SJCRH30 (cell line): ENCODE measurements around the gene LRWD1. TPM values are rescaled to one million over a fixed set of nuclear protein-coding genes. Genes with fewer than 3 reads are reported as not detected.

Experiments used
- DNase-seq, 2 experiments: peaks; one replicate each; pipeline ENCODE4 v3.0.0-alpha.2; 2015 to 2020
- H3K27ac ChIP-seq: fragments of 250-450 bp; sonication (Bioruptor Pico); 2 replicates; pipeline ENCODE4 v1.5.1; 2020; ENCODE audit warnings: mild to moderate bottlenecking, moderate library complexity
- H3K27me3 ChIP-seq: fragments of 250-450 bp; sonication (Bioruptor Pico); 2 replicates; pipeline ENCODE4 v1.5.1; 2020; ENCODE audit warnings: mild to moderate bottlenecking, moderate library complexity
- H3K36me3 ChIP-seq: fragments of 250-450 bp; sonication (Bioruptor Pico); 2 replicates; pipeline ENCODE4 v1.5.1; 2020; ENCODE audit warnings: mild to moderate bottlenecking, moderate library complexity
- H3K4me1 ChIP-seq: fragments of 250-450 bp; sonication (Bioruptor Pico); 2 replicates; pipeline ENCODE4 v1.5.1; 2020; ENCODE audit warnings: mild to moderate bottlenecking, moderate library complexity
- H3K4me3 ChIP-seq: fragments of 250-450 bp; sonication (Bioruptor Pico); 2 replicates; pipeline ENCODE4 v1.5.1; 2020; ENCODE audit warnings: mild to moderate bottlenecking, moderate library complexity
- H3K9me3 ChIP-seq: fragments of 250-450 bp; sonication (Bioruptor Pico); replicated peaks from 2 replicates; pipeline ENCODE4 v1.5.1; 2020; ENCODE audit warnings: mild to moderate bottlenecking, moderate library complexity
- total RNA-seq: library from RNA; depleted of rRNA; stranded (reverse); fragments of >200 nt; shearing (Covaris generic); gene quantifications from 2 replicates; pipeline ENCODE4 v1.2.3, GENCODE V29; 2014

The LRWD1 gene
- total RNA-seq, 1 experiment from 2014 or later, result 26.1 TPM

DNA sequence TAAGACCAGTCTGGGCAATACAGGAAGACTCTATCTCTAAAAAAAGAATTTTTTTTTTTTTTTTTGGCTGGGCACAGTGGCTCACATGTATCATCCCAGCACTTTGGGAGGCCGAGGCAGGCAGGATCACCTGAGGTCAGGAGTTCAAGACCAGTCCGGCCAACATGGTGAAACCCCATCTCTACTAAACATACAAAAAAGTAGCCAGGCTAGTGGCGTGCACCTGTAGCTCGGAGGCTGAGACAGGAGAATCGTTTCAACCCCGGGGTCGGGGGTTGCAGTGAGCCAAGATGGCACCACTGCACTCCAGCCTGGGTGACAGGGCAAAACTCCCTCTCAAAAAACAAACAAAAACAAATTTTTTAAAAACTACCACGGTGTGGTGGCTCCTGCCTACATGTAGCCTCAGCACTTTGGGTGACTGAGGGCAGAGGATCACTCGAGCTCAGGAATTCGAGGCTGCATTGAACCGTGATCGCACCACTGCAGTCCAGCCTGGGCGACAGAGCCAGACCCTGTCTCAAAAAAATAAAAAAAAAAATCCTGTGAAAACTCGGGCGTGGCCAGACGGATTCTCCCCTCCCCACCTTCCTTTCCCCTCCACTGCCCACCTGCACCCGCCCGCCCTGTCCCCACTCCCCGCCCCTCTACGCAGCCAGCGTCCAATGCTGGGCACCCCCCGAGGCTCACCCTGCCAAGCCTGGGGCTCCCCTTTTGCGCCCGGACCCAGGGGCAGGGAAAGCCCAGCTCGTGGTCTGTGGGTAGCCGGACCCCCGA lies 32.2 kb upstream of the LRWD1 start:
- no peaks in the 10 kb centered on the region for H3K36me3 ChIP-seq
- H3K27ac ChIP-seq, result no peak overlapping the region
- peak overlapping the region; percentile 96 for H3K4me3 ChIP-seq
- H3K9me3 ChIP-seq, result no peaks in the 10 kb centered on the region
- peaks cover 5% of the 10 kb centered on the region; the same call in 1 of the 2 replicates for H3K4me1 ChIP-seq
- H3K27me3 ChIP-seq, result no peaks in the 10 kb centered on the region
- no peak for DNase-seq

DNA sequence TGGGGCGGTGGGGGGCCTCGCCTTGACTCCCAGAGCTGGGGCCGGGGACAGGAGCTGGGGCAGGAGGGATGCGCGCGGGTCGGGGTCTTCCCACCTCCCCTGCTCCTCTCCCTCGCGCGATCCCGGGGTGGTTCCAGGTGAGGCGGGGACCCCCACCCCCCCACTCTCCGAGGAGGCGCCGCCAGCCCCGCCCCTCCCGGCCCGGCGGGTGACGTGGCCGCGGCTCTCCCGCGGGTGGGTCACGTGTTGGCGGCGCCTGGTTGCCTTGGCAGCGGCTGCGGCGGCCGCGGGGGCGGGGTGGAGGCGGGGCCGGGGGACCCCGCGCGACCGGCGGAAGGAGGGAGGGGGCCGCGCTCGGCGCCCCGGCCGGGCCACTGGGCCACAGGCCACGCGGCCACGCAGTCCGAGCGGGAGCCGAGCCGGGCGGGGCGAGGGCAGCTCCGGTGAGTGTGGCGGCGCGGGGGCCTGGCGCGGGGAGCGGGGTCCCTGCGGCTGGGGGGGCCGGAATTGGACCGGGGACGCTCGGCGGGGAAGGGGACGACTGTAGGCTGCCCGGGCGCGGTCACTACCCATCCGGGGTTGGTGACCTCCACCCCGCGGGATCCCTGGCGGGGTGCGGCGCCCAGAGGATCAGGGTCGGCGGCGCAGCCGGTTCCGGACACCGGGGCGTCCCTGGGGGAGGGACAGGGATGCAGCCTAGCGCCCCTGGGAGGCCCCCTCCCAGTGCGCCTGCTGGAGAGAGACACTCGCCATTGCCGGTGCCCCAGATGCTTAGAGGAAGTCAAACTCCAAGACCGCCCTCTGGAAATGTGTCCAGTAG lies 31.4 kb upstream of the LRWD1 start, which contains the start of gene ORAI2:
ORAI2 (plus strand) TSS at position 357 of the 820 bp plus-strand sequence. CDS start 5,382 bp downstream, outside the sequence.
- Histone ChIP-seq H3K9me3 (no peaks in the 10 kb centered on the region), H3K4me1 (peaks cover 5% of the 10 kb centered on the region; the same call in 1 of the 2 replicates), H3K4me3 (peak within 1 kb of the TSS; percentile 96), H3K27ac (peak within 1 kb of the TSS; percentile 28; the same call in 1 of the 2 replicates), H3K27me3 (no peaks in the 10 kb centered on the region), H3K36me3 (no peaks in the 10 kb centered on the region)
- DNase-seq, result peak; percentile 78 to 83

DNA sequence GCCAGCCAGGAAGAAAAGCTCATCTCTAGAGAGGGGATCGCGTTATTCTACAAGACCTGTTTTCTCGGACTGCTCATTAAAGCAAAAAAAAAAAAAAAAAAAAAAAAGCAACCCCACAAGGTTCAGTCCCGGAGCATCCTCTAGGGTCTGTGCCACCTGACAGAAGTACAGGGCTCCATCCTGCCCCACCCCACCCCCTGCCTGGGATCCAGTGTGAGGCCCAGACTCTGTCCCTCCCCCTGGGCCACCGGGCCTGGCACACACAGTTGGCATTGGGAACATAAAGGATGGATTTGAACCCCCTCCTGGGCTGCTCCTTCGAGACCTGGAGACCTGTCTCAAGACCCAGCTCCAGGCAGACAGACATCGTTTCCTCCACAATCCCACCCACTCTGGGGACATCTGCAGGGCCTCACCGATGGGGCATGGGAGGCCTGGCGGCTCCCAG lies 30.7 kb upstream of the LRWD1 start:
- no peak for DNase-seq
- Histone ChIP-seq H3K36me3 (peaks cover 2% of the 10 kb centered on the region; the same call in 1 of the 2 replicates), H3K27ac (no peak overlapping the region), H3K4me1 (peaks cover 5% of the 10 kb centered on the region; the same call in 1 of the 2 replicates), H3K4me3 (peak overlapping the region; percentile 96), H3K9me3 (no peaks in the 10 kb centered on the region), H3K27me3 (no peaks in the 10 kb centered on the region)

DNA sequence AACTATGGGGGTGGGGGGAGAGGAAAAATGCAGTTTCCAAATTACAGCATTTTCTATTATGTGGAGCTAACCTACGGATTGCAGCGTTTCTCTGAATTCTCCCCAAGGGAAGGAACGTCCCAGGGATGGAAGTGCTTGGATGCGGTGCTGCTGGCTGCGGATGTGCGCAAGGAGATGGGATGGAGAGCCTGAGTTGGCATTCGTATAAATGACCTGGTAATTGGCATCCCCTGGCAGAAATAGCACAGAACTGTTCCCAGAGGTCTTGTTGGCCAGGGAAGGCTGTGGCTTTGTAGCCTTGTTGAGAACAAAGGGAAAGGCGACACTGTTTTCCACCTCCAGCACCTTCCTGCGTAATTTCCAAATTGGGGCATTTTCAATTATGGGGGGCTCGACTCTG lies 28.7 kb upstream of the LRWD1 start:
- Histone ChIP-seq H3K4me3 (no peak overlapping the region), H3K27me3 (no peaks in the 10 kb centered on the region), H3K9me3 (no peaks in the 10 kb centered on the region), H3K36me3 (peaks cover 8% of the 10 kb centered on the region), H3K27ac (no peak overlapping the region), H3K4me1 (peaks cover 13% of the 10 kb centered on the region)
- DNase-seq, result no peak

DNA sequence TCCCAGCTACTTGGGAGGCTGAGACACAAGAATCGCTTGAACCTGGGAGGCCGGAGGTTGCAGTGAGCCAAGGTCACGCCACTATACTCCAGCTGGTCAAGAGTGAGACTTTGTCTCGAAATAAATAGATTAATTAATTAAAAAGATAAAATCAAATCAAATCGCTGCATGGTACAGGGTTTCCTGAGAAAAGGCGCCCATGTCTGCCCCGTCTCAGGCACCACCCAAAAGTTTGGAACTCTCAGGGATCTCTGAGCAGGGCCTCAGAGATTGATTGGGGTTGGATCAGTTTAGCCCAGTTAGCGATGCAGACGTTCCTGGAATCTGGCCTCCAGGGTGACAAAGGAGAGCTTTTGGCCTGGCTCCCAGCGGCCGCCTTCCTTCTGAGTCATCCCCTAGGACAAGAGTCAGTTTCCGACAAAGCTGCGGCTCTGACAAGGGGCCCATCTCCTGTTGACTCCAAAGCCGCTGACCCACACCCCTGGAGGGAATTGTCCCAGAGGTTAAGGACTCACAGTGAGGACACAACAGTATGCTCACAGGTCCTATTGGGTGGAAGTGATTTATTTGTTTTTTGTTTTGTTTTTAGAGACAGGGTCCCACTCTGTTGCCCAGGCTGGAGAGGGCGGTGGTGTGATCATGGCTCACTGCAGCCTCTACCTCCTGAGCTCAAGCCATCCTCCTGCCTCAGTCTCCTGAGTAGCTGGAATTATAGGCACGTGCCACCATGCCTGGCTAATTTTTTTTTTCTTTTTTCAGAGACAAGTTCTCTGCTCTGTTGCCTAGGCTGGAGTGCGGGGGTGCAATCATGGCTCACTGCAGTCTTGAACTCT lies 24.6 kb upstream of the LRWD1 start:
- H3K4me1 ChIP-seq, result peaks cover 7% of the 10 kb centered on the region
- H3K4me3 ChIP-seq, result no peak overlapping the region
- H3K9me3 ChIP-seq, result no peaks in the 10 kb centered on the region
- H3K27ac ChIP-seq, result peak overlapping the region; percentile 1; the same call in 1 of the 2 replicates
- peaks cover 13% of the 10 kb centered on the region for H3K36me3 ChIP-seq
- DNase-seq, result peak; percentile 62 to 65
- no peaks in the 10 kb centered on the region for H3K27me3 ChIP-seq

DNA sequence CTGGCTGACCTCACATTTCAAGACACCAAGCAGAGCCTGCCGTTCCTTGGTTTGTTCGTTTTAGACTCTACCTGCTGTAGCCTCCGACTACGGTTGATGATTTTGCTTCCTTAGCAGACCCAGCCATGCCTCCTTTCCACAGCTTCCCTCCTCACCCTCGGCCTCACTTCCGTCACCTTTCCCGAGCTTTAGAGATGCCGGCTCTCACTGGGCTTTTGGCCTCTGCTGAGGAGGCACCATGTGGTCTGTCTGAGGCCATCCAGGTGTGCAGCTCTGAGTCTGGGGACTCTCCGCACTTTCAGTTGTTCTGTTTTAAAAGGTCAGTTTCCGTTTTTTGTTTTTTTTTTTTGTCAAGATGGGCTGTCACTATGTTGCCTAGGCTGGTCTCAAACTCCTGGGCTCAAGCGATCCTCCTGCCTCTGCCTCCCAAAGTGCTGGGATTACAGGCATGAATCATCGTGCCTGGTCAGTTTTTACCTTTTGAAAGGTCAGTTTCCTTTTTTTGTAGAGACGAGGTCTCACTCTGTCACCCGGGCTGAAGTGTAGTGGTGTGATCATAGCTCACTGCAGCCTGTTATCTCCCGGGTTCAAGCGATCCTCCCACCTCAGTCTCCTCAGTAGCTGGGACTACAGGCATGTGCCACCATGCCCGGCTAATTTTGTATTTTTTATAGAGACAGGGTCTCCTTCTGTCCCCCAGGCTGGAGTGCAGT lies 19.7 kb upstream of the LRWD1 start:
- no peak overlapping the region for H3K27ac ChIP-seq
- no peak overlapping the region for H3K4me3 ChIP-seq
- H3K27me3 ChIP-seq, result no peaks in the 10 kb centered on the region
- no peak for DNase-seq
- H3K36me3 ChIP-seq, result peaks cover 5% of the 10 kb centered on the region; the same call in 1 of the 2 replicates
- no peaks in the 10 kb centered on the region for H3K9me3 ChIP-seq
- H3K4me1 ChIP-seq, result peaks cover 3% of the 10 kb centered on the region

DNA sequence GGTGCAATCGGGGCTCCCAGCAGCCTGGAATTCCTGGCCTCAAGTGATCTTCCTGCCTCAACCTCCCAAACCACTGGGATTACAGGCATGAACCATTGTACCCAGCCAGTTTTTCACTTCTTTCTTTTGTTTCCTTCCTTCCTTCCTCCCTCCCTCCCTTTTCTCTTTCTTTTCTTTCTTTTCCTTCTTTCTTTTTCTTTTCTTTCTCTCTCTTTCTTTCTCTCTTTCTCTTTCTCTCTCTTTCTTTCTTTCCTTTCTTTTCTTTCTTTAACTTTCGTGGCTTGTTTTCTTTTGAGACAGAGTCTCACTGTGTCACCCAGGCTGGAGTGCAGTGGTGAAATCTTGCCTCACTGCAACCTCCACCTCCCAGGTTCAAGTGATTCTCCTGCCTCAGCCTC lies 19.1 kb upstream of the LRWD1 start:
- Histone ChIP-seq H3K36me3 (peaks cover 5% of the 10 kb centered on the region; the same call in 1 of the 2 replicates), H3K27me3 (no peaks in the 10 kb centered on the region), H3K4me1 (no peaks in the 10 kb centered on the region), H3K27ac (no peak overlapping the region), H3K9me3 (no peaks in the 10 kb centered on the region), H3K4me3 (no peak overlapping the region)
- no peak for DNase-seq

DNA sequence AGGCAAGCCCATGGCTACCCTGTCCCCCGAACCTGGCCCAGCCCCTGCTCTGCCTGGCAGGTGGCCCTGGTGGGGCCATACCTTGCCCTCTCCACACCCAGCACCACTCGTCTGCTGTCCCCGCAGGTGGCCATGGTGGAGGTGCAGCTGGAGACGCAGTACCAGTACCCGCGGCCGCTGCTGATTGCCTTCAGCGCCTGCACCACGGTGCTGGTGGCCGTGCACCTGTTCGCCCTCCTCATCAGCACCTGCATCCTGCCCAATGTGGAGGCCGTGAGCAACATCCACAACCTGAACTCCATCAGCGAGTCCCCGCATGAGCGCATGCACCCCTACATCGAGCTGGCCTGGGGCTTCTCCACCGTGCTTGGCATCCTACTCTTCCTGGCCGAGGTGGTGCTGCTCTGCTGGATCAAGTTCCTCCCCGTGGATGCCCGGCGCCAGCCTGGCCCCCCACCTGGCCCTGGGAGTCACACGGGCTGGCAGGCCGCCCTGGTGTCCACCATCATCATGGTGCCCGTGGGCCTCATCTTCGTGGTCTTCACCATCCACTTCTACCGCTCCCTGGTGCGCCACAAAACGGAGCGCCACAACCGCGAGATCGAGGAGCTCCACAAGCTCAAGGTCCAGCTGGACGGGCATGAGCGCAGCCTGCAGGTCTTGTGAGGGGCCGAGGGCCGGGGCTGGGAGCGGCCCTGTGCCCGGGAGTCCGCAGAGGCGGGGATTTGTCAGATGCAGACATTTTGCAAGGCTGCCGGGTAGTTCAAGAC lies 18.2 kb upstream of the LRWD1 start:
- Histone ChIP-seq H3K4me1 (peaks cover 3% of the 10 kb centered on the region; the same call in 1 of the 2 replicates), H3K36me3 (peaks cover 4% of the 10 kb centered on the region; the same call in 1 of the 2 replicates), H3K27me3 (no peaks in the 10 kb centered on the region), H3K4me3 (no peak overlapping the region), H3K27ac (no peak overlapping the region), H3K9me3 (no peaks in the 10 kb centered on the region)
- DNase-seq, result no peak

DNA sequence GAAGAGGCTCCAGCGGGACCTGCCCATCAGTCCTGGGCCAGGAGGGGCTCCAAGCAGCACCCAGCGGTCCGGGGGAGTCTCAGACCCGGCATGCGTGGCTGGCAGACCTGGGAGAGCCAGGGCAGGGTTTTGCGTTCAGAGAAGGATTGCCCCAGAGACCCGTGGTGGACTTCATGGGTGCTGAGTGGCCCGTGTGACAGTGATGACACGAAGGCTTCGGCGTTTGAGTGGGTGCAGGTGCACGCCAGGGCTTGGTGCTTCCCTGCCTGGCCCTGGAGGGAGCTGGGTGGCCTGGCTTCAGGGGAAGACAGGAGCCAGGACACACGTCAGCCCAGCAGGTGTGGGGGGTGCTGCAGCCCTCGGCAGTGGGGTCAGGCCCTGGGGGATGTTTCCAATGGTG lies 17.5 kb upstream of the LRWD1 start:
- no peaks in the 10 kb centered on the region for H3K36me3 ChIP-seq
- no peak overlapping the region for H3K27ac ChIP-seq
- H3K27me3 ChIP-seq, result no peaks in the 10 kb centered on the region
- no peaks in the 10 kb centered on the region for H3K9me3 ChIP-seq
- DNase-seq, result no peak
- H3K4me3 ChIP-seq, result no peak overlapping the region
- H3K4me1 ChIP-seq, result peaks cover 3% of the 10 kb centered on the region; the same call in 1 of the 2 replicates

DNA sequence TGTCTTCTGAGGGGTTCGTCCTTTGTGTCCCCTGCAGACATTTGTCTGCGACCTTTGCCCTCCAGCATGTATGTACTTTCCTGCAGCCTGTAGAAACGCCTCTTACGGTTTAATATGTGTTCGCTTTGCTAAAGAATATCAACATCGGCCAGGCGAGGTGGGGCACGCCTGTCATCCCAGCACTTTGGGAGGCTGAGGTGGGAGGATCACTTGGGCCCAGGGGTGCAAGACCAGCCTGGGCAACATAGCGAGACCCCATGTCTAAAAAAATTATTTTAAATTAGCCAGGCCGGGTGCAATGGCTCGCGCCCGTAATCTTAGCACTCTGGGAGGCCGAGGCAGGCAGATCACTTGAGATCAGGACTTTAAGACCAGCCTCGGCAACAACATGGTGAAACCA lies 15.6 kb upstream of the LRWD1 start:
- Histone ChIP-seq H3K4me1 (peaks cover 3% of the 10 kb centered on the region; the same call in 1 of the 2 replicates), H3K27ac (no peak overlapping the region), H3K27me3 (no peaks in the 10 kb centered on the region), H3K4me3 (no peak overlapping the region), H3K36me3 (no peaks in the 10 kb centered on the region), H3K9me3 (no peaks in the 10 kb centered on the region)
- no peak for DNase-seq

DNA sequence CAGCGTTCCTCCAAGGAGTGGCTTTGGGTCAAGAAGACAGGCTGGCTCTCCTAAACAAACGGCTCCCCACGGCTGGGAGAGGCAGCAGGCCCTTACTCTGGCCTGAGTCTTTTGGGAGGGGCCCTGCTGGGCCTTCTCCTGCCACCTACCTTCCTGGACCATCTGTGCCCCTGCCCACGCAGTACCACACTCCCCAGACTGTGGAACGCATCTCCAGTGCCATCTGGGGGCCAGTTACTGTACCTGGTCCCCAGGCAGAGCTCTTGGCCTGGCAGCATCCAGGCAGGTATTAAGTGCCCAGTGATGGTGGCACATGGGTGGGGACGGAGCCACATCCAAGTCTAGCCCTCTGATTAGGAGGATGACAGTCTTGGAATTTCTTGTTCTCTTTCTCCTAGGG lies 14.5 kb upstream of the LRWD1 start:
- no peak for DNase-seq
- Histone ChIP-seq H3K27ac (no peak overlapping the region), H3K4me3 (no peak overlapping the region), H3K36me3 (no peaks in the 10 kb centered on the region), H3K4me1 (peaks cover 3% of the 10 kb centered on the region; the same call in 1 of the 2 replicates), H3K9me3 (no peaks in the 10 kb centered on the region), H3K27me3 (no peaks in the 10 kb centered on the region)

DNA sequence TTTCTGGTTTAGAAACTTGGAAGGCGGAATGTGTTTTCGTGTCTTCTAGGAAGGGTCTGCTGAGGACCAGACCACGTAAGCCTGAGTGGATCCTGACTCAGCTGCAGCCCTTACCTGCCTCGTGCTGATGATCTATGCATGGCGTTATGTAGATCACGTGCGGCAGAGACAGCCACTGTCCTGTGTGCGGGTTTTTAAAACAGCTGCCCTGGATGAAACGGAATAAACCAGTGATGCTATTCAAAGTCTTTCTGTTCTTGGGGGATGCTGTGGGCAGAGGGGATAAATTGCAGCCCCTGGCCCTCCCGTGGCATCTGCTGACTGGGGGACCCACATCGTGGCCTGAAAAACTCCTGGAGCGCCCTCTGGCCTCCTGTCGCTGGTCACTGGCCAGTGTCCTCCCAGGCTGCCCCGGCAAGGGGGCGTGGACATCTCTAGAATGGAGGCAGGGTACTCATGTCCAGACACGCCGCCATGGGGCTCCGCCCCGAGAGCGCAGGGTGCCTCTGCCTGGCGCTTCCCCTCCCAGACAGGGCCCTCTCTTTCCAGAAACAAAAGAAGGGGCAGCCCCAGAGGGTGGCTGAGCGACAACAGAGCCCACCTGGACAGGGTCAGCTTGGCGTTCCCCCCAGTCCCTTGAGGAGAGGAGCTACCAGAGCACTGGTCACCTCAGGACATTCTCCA lies 13.3 kb upstream of the LRWD1 start:
- Histone ChIP-seq H3K27me3 (no peaks in the 10 kb centered on the region), H3K4me3 (peak overlapping the region; percentile 35), H3K9me3 (no peaks in the 10 kb centered on the region), H3K27ac (peak overlapping the region; percentile 16; the same call in 1 of the 2 replicates), H3K36me3 (peaks cover 4% of the 10 kb centered on the region; the same call in 1 of the 2 replicates), H3K4me1 (peaks cover 3% of the 10 kb centered on the region; the same call in 1 of the 2 replicates)
- peak; percentile 85 to 87 for DNase-seq
